ENCODE measurements around the gene CERK. TPM values are rescaled to one million over a fixed set of nuclear protein-coding genes. Genes with fewer than 3 reads are reported as not detected.

Gene CERK
- polyA plus RNA-seq, 1 donor = 50.4 TPM

- DNase-seq = no peak
Measured at GRCh38 chr22:46677323-46678002, 60.6 kb downstream of the CERK start.

DNA sequence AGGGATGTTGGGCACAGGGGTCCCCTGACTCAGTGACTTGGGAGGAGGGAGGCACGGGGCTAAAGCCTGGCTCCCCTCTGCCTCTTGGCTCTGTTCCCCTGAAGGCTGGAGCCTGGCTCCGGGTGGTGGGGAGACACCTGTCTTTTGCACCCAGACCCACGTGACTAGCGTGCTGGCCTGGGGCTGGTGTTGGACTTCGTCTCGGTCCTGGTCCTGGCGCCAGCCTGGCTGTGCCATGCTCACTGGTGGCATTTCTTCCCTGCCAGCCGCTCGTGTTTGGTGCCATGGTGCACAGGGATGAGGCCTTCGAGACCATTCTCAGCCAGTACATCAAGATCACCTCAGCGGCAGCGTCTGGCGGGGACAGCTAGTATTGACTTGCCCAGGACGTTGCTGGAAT, 61.2 kb downstream of the CERK start:
- DNase-seq = no peak

DNA sequence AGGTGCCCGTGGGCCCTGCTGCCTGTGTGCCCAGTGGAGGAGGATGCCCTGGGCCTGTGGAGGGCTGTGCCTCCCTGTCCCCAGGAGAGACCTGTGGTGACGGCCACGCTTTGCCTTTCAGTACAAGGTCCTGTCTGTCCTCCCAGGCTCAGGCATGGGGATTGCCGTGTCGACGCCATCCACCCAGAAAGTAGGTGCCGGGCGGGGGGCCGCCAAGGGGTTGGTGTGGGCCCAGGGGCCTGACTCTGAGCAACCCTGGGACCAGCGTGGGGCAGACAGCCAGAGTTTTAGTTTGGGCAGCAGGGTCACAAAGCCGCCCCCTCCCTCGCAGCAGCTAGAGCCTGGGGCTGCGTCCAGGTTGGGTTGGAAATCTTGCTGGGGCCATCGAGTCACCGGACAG, 61.6 kb downstream of the CERK start:
- no peak for DNase-seq

DNA sequence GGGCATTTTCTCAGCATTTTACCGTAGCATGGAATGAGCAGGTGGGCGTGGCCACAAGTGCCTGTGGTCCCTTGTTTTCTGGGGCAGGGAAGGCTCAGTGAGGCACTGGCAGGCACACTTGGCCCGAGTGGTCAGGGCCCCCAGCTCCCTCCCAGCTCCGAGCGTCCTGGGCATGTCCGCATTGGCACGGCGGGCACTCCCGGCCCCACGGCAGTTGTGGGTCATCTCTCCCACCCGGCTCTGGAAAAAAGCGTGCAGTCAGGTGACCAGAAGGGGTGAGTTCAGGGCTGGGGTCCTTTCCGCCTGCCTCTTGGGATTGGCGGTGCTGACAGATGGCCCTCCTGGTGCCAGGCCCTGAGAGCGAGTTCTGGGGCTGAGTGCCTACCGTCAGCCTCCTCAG, 62.1 kb downstream of the CERK start:
- DNase-seq = no peak

DNA sequence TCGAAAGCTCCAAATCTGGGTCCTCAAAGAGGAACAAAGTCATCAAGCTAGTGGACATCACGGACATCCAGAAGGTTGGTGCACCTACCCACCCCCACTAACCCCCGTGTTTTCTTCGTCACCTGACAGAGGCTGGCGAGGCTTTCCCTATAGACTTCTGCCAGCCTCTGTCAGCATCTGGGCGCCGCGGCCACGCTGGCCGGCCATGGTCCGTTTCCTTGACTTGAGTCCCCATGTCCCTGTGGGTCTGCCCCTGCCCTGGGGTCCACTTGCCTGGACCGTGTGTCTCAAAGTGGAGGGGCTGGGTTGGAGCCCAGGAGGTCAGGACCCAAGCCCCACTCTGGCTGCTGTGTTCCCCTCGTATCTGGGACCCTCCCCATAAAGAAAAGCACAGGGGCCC, 62.6 kb downstream of the CERK start:
- DNase-seq = no peak

DNA sequence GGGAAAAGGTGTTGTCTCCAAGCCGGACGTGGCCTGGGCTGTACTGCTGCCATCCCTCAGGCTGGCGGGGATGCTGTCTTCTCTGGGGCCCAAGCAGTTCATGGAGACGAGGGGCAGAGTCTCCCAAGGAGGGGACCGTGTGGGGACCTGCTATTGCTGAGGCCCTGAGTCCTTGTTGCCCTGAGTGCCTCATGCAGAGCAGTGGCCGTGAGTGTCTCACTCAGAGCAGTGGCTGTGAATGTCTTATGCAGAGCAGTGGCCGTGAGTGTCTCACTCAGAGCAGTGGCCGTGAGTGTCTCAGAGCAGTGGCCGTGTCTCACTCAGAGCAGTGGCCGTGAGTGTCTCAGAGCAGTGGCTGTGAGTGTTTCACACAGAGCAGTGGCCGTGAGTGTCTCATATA, 63.1 kb downstream of the CERK start:
- DNase-seq = no peak

- no peak for DNase-seq
Measured at GRCh38 chr22:46674367-46674781, 63.7 kb downstream of the CERK start.

DNA sequence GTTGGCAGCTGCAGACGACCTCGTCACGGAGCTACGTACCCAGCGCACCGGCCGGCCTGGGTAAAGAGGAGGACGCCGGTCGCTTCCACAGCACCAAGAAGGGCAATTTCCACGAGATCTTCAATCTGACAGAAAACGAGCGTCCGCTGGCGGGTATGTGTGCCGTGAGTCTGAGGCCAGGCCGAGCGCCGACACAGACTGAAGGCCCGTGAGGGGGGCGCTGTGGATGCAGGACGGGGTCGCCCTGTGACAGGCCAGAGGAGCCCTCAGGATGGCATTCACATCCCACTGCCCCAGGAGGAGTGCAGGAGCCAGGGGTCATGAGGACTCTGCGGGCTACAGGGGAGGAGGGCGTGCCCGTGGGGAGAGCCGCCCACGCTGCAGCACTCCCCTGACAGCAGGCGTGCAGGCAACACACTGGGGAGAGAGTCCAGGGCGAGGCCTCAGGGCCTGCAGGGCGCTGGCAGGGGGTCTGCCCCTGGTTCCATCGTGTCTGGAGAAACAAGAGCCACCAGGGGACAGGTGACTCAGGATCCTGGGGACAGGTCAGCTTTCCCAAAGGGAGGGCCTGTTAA, 64.3 kb downstream of the CERK start:
- DNase-seq = no peak

DNA sequence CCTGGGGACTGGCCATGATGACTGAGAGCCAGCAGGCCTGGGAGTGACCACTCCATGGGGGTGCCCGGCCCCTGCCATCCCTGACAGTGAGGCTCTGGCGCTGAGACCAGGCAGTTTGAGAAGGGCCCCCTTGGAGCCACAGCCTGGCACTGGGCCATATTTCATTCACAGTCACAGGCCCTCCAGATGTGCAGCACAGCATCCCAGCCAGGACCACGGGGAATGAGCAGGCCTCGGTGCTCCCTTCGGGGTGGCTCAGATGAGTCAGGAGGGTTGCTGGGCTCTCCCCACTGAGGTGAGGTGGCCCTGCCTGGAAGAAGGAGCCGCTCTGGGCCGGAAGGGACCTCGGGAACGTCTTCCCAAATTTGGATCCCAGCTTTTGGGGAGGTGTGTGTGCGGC, 64.8 kb downstream of the CERK start:
- DNase-seq = no peak

GRCh38 chr22:46672731-46673130, 65.3 kb downstream of the CERK start:
- no peak for DNase-seq

- no peak for DNase-seq
Measured at GRCh38 chr22:46671824-46672432, 66.1 kb downstream of the CERK start.

- no peak for DNase-seq
Measured at GRCh38 chr22:46669201-46669600, 68.9 kb downstream of the CERK start.

- no peak for DNase-seq
Measured at GRCh38 chr22:46668116-46668515, 69.9 kb downstream of the CERK start.

DNA sequence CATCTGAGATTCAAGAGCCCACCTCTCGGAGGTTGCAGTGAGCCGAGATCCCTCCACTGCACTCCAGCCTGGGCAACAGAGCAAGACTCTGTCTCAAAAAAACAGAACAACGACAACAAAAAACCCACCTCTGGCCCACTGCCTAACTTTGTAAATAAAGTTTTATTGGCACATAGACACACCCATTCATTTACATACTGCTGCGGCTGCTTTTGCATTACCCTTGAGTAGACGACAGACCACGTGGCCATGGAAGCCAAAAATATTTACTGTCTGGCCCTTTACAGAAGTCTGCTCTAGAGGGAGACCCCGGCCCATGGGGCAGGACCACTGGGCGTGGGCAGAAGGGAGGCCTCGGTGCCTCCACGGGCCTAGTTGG, 70.8 kb downstream of the CERK start:
- no peak for DNase-seq

DNA sequence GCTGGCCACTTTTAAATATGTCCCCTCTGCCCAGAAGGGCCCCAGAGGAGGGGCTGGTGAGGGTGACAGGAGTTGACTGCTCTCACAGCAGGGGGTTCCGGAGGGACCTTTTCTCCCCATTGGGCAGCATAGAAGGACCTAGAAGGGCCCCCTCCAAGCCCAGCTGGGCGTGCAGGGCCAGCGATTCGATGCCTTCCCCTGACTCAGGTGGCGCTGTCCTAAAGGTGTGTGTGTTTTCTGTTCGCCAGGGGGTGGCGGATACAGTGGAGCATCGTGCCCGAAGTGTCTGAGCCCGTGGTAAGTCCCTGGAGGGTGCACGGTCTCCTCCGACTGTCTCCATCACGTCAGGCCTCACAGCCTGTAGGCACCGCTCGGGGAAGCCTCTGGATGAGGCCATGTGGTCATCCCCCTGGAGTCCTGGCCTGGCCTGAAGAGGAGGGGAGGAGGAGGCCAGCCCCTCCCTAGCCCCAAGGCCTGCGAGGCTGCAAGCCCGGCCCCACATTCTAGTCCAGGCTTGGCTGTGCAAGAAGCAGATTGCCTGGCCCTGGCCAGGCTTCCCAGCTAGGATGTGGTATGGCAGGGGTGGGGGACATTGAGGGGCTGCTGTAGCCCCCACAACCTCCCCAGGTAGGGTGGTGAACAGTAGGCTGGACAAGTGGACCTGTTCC, 71.3 kb downstream of the CERK start:
- DNase-seq = no peak

- no peak for DNase-seq
Measured at GRCh38 chr22:46665751-46666280, 72.2 kb downstream of the CERK start.

DNA sequence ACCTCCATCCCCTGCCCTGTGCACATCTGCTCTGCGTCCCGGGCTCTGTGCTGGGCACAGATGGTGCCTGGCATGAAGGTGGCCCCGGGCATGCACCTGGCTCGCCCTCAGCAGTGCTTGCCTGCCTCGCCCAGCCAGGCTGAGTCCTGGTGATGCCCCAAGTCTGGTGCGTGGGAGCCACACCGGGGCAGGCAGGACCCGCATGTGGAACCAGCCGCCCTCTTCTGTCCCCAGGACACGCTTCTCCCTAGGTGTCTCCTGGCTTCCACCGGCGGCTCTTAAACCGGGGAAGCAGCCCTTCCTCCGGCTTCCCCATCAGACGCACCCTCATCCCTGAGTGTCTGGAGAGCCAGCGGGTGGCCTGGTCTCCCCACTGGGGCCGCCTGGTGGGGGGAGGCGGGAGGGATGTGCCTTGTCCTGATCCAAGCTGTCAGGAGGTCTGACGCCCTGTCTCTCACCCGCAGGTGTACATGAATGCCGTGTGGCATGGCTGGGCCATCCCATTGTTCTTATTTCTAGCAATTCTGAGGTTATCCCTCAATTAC, 72.8 kb downstream of the CERK start:
- no peak for DNase-seq

DNA sequence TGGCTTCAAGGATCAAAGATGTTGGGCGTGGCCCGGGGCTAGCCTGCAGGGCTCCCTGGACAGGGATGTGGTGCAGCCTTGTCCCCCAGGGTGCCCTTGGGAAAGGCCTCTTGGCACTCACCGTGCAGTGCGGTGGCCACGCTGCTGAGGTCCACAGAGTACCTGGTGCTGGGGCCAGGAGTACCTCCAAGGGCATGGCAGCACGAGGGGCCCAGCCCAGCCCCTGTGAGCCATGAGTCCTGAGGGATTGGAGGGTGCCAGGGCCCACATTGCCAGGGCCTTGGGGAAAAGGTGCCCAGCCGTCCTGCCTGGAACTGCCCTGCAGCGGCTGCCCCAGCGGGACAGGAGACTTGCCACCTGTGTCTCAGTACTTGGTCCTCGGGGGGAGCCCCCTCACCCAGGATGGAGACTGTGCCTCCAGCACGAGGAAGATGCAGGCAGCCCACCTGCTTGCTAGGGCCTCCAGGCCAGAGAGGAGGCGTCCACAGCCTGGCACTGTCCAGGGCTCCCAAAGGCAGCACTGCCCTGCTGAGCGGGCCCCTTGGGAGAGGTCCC, 73.7 kb downstream of the CERK start:
- no peak for DNase-seq

GRCh38 chr22:46663436-46664100, 74.5 kb downstream of the CERK start:
- no peak for DNase-seq

- no peak for DNase-seq
Measured at GRCh38 chr22:46663001-46663400, 75.1 kb downstream of the CERK start.

DNA sequence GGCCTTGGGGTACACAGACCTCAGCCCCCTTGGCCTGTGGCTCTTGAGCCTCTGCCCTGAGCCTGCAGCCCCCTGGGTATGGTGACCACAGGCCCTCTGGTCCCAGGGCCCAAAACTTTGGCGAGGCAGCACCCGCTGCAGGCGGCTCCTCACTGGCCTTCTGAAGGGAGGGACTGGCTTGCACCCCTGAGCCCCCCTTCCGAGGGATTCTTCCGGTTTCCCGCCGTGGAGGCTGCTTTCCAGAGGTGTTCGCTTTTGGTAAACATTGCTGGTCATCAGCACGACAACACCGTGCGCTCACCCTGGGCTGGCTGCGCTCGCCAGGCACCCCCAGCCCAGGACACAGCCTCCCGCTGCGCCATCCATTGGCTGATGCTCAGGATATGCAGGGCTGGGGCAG, 75.8 kb downstream of the CERK start:
- DNase-seq = no peak

Data from left kidney (tissue), 2 donors.